GM23338 (cell line): ENCODE results near the gene MIDN. TPM values are rescaled to one million over a fixed set of nuclear protein-coding genes. Genes with fewer than 3 reads are reported as not detected.

Experiments used
- ATAC-seq: fragments of 200-7000 bp; cut with Tn5 transposase; 3 replicates; pipeline ENCODE4 v1.9.1; 2020
- DNase-seq: peaks from one replicate; pipeline ENCODE4 v3.0.0-alpha.2; 2015; ENCODE audit warnings: low spot score
- H2AFZ ChIP-seq: fragments of 200-600 bp; sonication (generic); 2 replicates; pipeline ENCODE4 v1.8.0; 2016; ENCODE audit warnings: antibody characterized with exemption, mild to moderate bottlenecking, moderate library complexity
- H3F3A ChIP-seq: fragments of 200-600 bp; sonication (generic); replicated peaks from 2 replicates; pipeline ENCODE4 v1.8.0; 2017; ENCODE audit warnings: antibody characterized with exemption, mixed run types, low read depth
- H3K27ac ChIP-seq: fragments of 200-600 bp; sonication (generic); 2 replicates; pipeline ENCODE4 v1.6.1; 2016; ENCODE audit warnings: low read depth
- H3K27me3 ChIP-seq: fragments of 200-600 bp; sonication (generic); 2 replicates; pipeline ENCODE4 v1.8.0; 2016; ENCODE audit warnings: mild to moderate bottlenecking, mixed run types, moderate library complexity; ENCODE audit not compliant: insufficient read depth
- H3K36me3 ChIP-seq: fragments of 200-600 bp; sonication (generic); 2 replicates; pipeline ENCODE4 v1.8.0; 2016; ENCODE audit warnings: mild to moderate bottlenecking; ENCODE audit not compliant: insufficient read depth
- H3K4me1 ChIP-seq: fragments of 200-600 bp; sonication (generic); 2 replicates; pipeline ENCODE4 v1.8.0; 2016; ENCODE audit warnings: mild to moderate bottlenecking, moderate library complexity; ENCODE audit not compliant: insufficient read depth
- H3K4me2 ChIP-seq: fragments of 200-600 bp; sonication (generic); 2 replicates; pipeline ENCODE4 v1.7.1; 2017; ENCODE audit warnings: mixed run types
- H3K4me3 ChIP-seq: fragments of 200-600 bp; sonication (generic); 2 replicates; pipeline ENCODE4 v1.6.1; 2016; ENCODE audit warnings: mixed run types
- H3K79me2 ChIP-seq: fragments of 200-600 bp; sonication (generic); replicated peaks from 2 replicates; pipeline ENCODE4 v1.8.0; 2017; ENCODE audit warnings: mild to moderate bottlenecking; ENCODE audit not compliant: insufficient read depth
- H3K9me2 ChIP-seq: fragments of 200-600 bp; sonication (generic); 2 replicates; pipeline ENCODE4 v1.8.0; 2017; ENCODE audit not compliant: insufficient read depth
- H4K20me1 ChIP-seq: fragments of 200-600 bp; sonication (generic); replicated peaks from 2 replicates; pipeline ENCODE4 v1.8.0; 2017; ENCODE audit warnings: mild to moderate bottlenecking; ENCODE audit not compliant: insufficient read depth
- H3K27ac Mint-ChIP-seq: 2 replicates; pipeline ENCODE4 v1.8.0; 2020; ENCODE audit warnings: inconsistent platforms, mild to moderate bottlenecking, moderate library complexity, mixed read lengths
- H3K27me3 Mint-ChIP-seq: 3 replicates; pipeline ENCODE4 v1.8.0; 2022; ENCODE audit warnings: low read depth, mild to moderate bottlenecking, moderate library complexity, mixed read lengths, inconsistent platforms; ENCODE audit not compliant: insufficient read depth, poor library complexity
- H3K36me3 Mint-ChIP-seq: 3 replicates; pipeline ENCODE4 v1.8.0; 2021; ENCODE audit warnings: low read depth, mild to moderate bottlenecking, inconsistent platforms, moderate library complexity, mixed read lengths
- H3K4me1 Mint-ChIP-seq: 3 replicates; pipeline ENCODE4 v1.8.0; 2020; ENCODE audit warnings: mild to moderate bottlenecking, inconsistent platforms, mixed read lengths
- H3K4me3 Mint-ChIP-seq: 3 replicates; pipeline ENCODE4 v1.8.0; 2021; ENCODE audit warnings: moderate library complexity, mild to moderate bottlenecking, inconsistent platforms, mixed read lengths
- H3K9me3 Mint-ChIP-seq: 3 replicates; pipeline ENCODE4 v1.8.0; 2020; ENCODE audit warnings: moderate library complexity, mild to moderate bottlenecking, inconsistent platforms, mixed read lengths
- CREB1 ChIP-seq: fragments of 250-450 bp; sonication (Bioruptor Pico); IDR thresholded peaks from 2 replicates; pipeline ENCODE4 v1.5.0; 2020; ENCODE audit warnings: low read depth, mild to moderate bottlenecking, moderate library complexity
- EZH2 ChIP-seq: fragments of 200-600 bp; sonication (generic); IDR thresholded peaks from one replicate; pipeline ENCODE4 v1.8.0; 2017; ENCODE audit warnings: antibody characterized with exemption, mild to moderate bottlenecking, low read depth; ENCODE audit not compliant: unreplicated experiment
- EZH2phosphoT487 ChIP-seq: fragments of 200-600 bp; sonication (generic); IDR thresholded peaks from one replicate; pipeline ENCODE4 v1.8.1; 2018; ENCODE audit warnings: antibody characterized with exemption; ENCODE audit not compliant: unreplicated experiment
- NANOG ChIP-seq: IDR thresholded peaks from 2 replicates; pipeline ENCODE4 v1.6.1; 2016; ENCODE audit warnings: antibody characterized with exemption, borderline replicate concordance
- POLR2AphosphoS5 ChIP-seq: IDR thresholded peaks from 2 replicates; pipeline ENCODE4 v1.6.1; 2016; ENCODE audit warnings: antibody characterized with exemption, low read depth
- ZNF114 ChIP-seq: fragments of 250-450 bp; sonication (Bioruptor Pico); IDR thresholded peaks from 2 replicates; pipeline ENCODE4 v1.5.0; 2020; ENCODE audit warnings: mild to moderate bottlenecking, moderate library complexity
- ZNF331 ChIP-seq: fragments of 250-450 bp; sonication (Bioruptor Pico); IDR thresholded peaks from 2 replicates; pipeline ENCODE4 v1.5.0; 2020; ENCODE audit warnings: low read depth, mild to moderate bottlenecking, moderate library complexity
- polyA plus RNA-seq: library from polyadenylated mRNA; unstranded; fragments of >200 nt; fragmentation: Nextera tagmentation; extraction: Ambion mirVana; gene quantifications from 2 replicates; pipeline ENCODE4 v1.2.1, GENCODE V29; 2016
- total RNA-seq: library from RNA; depleted of rRNA; stranded (reverse); fragments of >200 nt; shearing (Covaris generic); gene quantifications from 2 replicates; pipeline ENCODE4 v1.2.3, GENCODE V29; 2014
- TF ChIP-seq, protein P1 (sequence below): fragments of 250-450 bp; sonication (Bioruptor Pico); IDR thresholded peaks from 2 replicates; pipeline ENCODE4 v1.5.0; 2020; ENCODE audit warnings: mild to moderate bottlenecking, moderate library complexity
- TF ChIP-seq, protein P2 (sequence below), 2 experiments: fragments of 200-600 bp in 1 of 2; sonication (generic) in 1 of 2; conservative IDR thresholded peaks; 2 replicates each; pipeline versions ENCODE4 v1.5.1 to v1.6.1; 2016 to 2017; ENCODE audit warnings: antibody characterized with exemption in 2 of 2, low read depth in 2 of 2, mild to moderate bottlenecking in 2 of 2, moderate library complexity in 1 of 2
- TF ChIP-seq, protein P3 (sequence below): IDR thresholded peaks from 2 replicates; pipeline ENCODE4 v1.6.1; 2016; ENCODE audit warnings: antibody characterized with exemption

The MIDN gene
- total and polyA plus RNA-seq, 2 experiments from 2014 or later = 28.6 to 113 TPM

DNA sequence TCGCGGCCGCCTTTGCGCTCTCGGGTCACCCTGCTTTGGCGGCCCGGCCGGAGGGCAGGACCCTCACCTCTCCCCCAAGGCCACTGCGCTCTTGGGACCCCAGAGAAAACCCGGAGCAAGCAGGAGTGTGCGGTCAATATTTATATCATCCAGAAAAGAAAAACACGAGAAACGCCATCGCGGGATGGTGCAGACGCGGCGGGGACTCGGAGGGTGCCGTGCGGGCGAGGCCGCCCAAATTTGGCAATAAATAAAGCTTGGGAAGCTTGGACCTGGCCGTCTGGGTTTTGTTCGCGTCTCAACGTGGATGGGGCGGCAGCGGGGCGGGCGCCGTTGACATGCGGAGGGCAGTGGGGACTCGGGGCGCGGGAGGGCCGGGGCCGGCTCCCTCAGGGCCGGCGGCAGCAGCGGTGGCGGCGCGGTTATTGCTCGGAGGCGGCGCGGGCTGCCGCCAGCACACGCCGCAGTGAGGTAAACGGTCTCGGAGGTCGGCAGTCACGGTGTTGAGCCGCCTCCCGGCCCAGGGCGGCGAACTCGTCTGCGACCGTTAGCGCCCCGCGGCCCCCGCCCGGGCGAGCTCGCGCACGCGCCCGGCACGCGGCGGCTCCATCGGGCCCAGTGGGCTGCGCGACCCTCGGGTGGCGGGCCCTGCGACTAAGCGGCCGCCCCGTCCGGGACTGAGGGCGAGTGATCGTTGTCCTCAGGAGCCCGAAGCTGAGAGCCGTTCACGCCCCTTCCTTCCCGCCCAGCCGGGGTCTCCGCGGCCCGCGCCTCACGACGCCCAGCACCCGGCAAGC, 20.0 kb upstream of the MIDN start (continued):
- TF ChIP-seq, protein P1, sequence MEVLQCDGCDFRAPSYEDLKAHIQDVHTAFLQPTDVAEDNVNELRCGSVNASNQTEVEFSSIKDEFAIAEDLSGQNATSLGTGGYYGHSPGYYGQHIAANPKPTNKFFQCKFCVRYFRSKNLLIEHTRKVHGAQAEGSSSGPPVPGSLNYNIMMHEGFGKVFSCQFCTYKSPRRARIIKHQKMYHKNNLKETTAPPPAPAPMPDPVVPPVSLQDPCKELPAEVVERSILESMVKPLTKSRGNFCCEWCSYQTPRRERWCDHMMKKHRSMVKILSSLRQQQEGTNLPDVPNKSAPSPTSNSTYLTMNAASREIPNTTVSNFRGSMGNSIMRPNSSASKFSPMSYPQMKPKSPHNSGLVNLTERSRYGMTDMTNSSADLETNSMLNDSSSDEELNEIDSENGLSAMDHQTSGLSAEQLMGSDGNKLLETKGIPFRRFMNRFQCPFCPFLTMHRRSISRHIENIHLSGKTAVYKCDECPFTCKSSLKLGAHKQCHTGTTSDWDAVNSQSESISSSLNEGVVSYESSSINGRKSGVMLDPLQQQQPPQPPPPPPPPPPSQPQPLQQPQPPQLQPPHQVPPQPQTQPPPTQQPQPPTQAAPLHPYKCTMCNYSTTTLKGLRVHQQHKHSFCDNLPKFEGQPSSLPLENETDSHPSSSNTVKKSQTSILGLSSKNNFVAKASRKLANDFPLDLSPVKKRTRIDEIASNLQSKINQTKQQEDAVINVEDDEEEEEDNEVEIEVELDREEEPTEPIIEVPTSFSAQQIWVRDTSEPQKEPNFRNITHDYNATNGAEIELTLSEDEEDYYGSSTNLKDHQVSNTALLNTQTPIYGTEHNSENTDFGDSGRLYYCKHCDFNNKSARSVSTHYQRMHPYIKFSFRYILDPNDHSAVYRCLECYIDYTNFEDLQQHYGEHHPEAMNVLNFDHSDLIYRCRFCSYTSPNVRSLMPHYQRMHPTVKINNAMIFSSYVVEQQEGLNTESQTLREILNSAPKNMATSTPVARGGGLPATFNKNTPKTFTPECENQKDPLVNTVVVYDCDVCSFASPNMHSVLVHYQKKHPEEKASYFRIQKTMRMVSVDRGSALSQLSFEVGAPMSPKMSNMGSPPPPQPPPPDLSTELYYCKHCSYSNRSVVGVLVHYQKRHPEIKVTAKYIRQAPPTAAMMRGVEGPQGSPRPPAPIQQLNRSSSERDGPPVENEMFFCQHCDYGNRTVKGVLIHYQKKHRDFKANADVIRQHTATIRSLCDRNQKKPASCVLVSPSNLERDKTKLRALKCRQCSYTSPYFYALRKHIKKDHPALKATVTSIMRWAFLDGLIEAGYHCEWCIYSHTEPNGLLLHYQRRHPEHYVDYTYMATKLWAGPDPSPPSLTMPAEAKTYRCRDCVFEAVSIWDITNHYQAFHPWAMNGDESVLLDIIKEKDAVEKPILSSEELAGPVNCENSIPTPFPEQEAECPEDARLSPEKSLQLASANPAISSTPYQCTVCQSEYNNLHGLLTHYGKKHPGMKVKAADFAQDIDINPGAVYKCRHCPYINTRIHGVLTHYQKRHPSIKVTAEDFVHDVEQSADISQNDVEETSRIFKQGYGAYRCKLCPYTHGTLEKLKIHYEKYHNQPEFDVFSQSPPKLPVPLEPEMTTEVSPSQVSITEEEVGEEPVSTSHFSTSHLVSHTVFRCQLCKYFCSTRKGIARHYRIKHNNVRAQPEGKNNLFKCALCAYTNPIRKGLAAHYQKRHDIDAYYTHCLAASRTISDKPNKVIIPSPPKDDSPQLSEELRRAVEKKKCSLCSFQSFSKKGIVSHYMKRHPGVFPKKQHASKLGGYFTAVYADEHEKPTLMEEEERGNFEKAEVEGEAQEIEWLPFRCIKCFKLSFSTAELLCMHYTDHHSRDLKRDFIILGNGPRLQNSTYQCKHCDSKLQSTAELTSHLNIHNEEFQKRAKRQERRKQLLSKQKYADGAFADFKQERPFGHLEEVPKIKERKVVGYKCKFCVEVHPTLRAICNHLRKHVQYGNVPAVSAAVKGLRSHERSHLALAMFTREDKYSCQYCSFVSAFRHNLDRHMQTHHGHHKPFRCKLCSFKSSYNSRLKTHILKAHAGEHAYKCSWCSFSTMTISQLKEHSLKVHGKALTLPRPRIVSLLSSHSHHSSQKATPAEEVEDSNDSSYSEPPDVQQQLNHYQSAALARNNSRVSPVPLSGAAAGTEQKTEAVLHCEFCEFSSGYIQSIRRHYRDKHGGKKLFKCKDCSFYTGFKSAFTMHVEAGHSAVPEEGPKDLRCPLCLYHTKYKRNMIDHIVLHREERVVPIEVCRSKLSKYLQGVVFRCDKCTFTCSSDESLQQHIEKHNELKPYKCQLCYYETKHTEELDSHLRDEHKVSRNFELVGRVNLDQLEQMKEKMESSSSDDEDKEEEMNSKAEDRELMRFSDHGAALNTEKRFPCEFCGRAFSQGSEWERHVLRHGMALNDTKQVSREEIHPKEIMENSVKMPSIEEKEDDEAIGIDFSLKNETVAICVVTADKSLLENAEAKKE (CRISPR knock-in tag) = no peak
- TF ChIP-seq NANOG = no peak
- TF ChIP-seq POLR2AphosphoS5 = no peak; the same call in 1 of the 2 replicates
- TF ChIP-seq EZH2phosphoT487 = no peak
- TF ChIP-seq EZH2 = no peak

DNA sequence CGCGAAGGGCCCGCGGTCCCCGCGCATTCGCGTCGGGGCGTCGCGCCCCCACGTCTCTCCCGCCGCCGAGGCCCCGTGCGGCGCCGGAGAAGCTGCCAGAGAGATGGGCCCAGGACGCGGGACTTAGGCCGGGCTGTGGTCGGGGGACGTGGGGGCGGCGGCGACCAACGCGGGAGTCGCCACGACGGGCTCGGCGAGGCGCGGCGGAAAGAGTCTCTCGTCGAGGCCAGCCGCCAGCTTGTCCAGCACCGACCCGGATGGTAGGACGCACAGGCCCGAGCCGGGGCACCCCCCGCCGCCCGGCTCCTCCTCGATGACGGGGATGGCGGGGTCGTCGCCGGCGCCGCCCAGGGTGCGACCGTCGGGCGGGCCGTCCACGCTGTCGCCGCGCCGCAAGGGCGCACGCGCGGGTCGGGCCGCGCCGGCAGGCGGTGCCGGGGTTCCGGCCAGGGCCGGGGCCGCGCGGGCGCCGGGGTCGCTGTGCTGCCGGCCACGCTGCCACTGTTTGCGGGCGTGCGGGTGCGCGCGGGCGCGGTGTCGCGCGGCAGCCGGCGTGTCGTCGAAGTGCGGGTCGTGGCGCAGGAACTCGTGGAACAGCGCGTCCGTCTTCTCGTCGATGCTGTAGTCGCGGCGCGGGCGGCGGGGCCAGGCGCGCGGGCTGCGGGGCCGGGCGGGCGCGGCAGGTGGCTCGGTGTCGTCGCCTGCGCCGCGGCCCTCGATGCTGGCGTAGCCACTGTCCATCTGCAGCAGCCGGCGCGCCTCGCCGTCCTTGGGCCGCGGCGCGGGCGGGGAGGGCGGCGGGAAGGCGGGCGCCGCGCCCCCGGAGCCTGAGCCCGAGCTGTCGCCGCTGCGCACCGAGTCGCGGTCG, 19.1 kb upstream of the MIDN start:
- Mint-ChIP-seq H3K9me3 (no peaks in the 10 kb centered on the region), H3K27ac (no peak overlapping the region), H3K4me1 (no peaks in the 10 kb centered on the region), H3K27me3 (peaks cover 5% of the 10 kb centered on the region), H3K36me3 (peaks cover 8% of the 10 kb centered on the region), H3K4me3 (no peak overlapping the region)
- Histone ChIP-seq H3K9me2 (no peaks in the 10 kb centered on the region), H3K4me2 (no peak overlapping the region), H3K4me3 (no peak overlapping the region), H4K20me1 (peaks cover 4% of the 10 kb centered on the region), H2AFZ (no peak overlapping the region), H3K27me3 (no peaks in the 10 kb centered on the region), H3K36me3 (no peaks in the 10 kb centered on the region), H3K4me1 (no peaks in the 10 kb centered on the region), H3K79me2 (no peaks in the 10 kb centered on the region), H3K27ac (no peak overlapping the region), H3F3A (0 out of 2 replicates have a peak, but pooled peaks cover 21% of the 10 kb centered on the region)
- ATAC-seq (no peak), DNase-seq (no peak)
- TF ChIP-seq, protein P2, sequence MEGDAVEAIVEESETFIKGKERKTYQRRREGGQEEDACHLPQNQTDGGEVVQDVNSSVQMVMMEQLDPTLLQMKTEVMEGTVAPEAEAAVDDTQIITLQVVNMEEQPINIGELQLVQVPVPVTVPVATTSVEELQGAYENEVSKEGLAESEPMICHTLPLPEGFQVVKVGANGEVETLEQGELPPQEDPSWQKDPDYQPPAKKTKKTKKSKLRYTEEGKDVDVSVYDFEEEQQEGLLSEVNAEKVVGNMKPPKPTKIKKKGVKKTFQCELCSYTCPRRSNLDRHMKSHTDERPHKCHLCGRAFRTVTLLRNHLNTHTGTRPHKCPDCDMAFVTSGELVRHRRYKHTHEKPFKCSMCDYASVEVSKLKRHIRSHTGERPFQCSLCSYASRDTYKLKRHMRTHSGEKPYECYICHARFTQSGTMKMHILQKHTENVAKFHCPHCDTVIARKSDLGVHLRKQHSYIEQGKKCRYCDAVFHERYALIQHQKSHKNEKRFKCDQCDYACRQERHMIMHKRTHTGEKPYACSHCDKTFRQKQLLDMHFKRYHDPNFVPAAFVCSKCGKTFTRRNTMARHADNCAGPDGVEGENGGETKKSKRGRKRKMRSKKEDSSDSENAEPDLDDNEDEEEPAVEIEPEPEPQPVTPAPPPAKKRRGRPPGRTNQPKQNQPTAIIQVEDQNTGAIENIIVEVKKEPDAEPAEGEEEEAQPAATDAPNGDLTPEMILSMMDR (conservative IDR thresholded peaks at IDR 0.05; ENCODE audit: low read depth in 2 of 2) = no peak
- TF ChIP-seq EZH2phosphoT487 (no peak), ZNF331 (CRISPR knock-in tag) (no peak), ZNF114 (CRISPR knock-in tag) (no peak), EZH2 (no peak), CREB1 (CRISPR knock-in tag) (no peak)
- TF ChIP-seq, protein P3, sequence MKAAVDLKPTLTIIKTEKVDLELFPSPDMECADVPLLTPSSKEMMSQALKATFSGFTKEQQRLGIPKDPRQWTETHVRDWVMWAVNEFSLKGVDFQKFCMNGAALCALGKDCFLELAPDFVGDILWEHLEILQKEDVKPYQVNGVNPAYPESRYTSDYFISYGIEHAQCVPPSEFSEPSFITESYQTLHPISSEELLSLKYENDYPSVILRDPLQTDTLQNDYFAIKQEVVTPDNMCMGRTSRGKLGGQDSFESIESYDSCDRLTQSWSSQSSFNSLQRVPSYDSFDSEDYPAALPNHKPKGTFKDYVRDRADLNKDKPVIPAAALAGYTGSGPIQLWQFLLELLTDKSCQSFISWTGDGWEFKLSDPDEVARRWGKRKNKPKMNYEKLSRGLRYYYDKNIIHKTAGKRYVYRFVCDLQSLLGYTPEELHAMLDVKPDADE = no peak
